NB4 (cell line): ENCODE data around the gene MED26.

Source experiments
- POLR2A ChIP-seq: IDR thresholded peaks from 2 replicates; pipeline ENCODE4 v1.6.1; 2011; ENCODE audit warnings: mild to moderate bottlenecking; ENCODE audit not compliant: insufficient read length; ENCODE audit errors: extremely low read depth
- TF ChIP-seq, protein P1 (sequence below): IDR thresholded peaks from one replicate; pipeline ENCODE4 v1.5.1; 2012; ENCODE audit warnings: low read depth, low read length
- TF ChIP-seq, protein P2 (sequence below): IDR thresholded peaks from 2 replicates; pipeline ENCODE4 v1.6.1; 2011; ENCODE audit warnings: low read depth, low read length

DNA sequence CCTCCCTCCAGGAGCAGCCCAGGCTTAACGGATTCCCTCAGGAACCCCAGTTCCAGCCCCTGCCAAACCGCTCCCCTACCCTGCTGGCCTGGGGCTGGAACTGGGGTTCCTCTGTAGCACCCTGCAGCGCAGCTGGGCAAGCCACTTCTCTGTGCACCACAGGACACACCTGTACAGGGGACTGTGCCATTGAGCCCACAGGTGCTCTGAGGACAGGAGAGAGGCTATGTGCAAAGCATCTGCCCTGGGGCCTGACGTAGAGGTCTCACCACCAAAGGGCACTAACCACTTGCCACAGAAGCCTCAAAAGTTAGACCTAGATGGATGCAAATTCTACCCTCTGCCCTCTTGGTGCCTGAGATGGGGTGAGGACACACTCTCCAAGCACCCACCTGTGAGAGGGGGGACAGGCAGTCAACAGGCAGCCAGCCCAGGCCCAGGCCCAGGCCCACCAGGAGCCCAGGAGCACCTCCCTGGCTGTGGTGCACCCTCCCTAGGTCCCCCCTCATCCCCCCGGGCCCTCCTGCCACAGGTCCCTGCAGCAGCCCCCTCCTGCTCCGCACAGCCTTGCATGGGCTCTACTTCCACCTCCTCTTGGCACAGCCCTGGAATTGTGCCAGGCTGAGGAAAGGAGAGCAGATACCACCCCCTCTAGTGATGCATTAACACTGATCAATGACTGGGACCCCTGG lies 28.2 kb downstream of the MED26 start:
- TF ChIP-seq, protein P1, sequence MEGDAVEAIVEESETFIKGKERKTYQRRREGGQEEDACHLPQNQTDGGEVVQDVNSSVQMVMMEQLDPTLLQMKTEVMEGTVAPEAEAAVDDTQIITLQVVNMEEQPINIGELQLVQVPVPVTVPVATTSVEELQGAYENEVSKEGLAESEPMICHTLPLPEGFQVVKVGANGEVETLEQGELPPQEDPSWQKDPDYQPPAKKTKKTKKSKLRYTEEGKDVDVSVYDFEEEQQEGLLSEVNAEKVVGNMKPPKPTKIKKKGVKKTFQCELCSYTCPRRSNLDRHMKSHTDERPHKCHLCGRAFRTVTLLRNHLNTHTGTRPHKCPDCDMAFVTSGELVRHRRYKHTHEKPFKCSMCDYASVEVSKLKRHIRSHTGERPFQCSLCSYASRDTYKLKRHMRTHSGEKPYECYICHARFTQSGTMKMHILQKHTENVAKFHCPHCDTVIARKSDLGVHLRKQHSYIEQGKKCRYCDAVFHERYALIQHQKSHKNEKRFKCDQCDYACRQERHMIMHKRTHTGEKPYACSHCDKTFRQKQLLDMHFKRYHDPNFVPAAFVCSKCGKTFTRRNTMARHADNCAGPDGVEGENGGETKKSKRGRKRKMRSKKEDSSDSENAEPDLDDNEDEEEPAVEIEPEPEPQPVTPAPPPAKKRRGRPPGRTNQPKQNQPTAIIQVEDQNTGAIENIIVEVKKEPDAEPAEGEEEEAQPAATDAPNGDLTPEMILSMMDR, result no peak
- TF ChIP-seq, protein P2, sequence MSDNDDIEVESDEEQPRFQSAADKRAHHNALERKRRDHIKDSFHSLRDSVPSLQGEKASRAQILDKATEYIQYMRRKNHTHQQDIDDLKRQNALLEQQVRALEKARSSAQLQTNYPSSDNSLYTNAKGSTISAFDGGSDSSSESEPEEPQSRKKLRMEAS, result no peak
- no peak for TF ChIP-seq POLR2A
